Motor neuron (in vitro differentiated cells): Measurements from ENCODE around the gene FAM83E. TPM values are rescaled to one million over a fixed set of nuclear protein-coding genes. Genes with fewer than 3 reads are reported as not detected.

Source experiments
- ATAC-seq, 8 experiments: fragments of 200-7000 bp; cut with Tn5 transposase; replicated peaks in 6 of 8; 2 replicates each; pipeline ENCODE4 v1.8.0; 2021; ENCODE audit warnings: mild to moderate bottlenecking in 8 of 8, moderate library complexity in 8 of 8
- H3K27ac ChIP-seq, 2 donors: fragments of 250-450 bp; sonication (Bioruptor Pico); 2 replicates each; pipeline ENCODE4 v1.9.0; 2021; ENCODE audit warnings: antibody characterized with exemption in 2 of 2, mild to moderate bottlenecking in 2 of 2, moderate library complexity in 1 of 2
- H3K4me1 ChIP-seq, 2 donors: fragments of 250-450 bp; sonication (Bioruptor Pico); replicated peaks in 1 of 2; 2 replicates each; pipeline ENCODE4 v1.6.1; 2021; ENCODE audit warnings: antibody characterized with exemption in 2 of 2, mild to moderate bottlenecking in 2 of 2, moderate library complexity in 1 of 2
- H3K4me3 ChIP-seq, 5 donors: fragments of 250-450 bp; sonication (Bioruptor Pico); 2 replicates each; pipeline ENCODE4 v1.9.0; 2021; ENCODE audit warnings: antibody characterized with exemption in 5 of 5, mild to moderate bottlenecking in 5 of 5, moderate library complexity in 4 of 5
- WGBS, 10 experiments: fragments of 450-650 bp; shearing (Covaris generic); methylation state at CpG; one replicate each; pipeline ENCODE4 v1.0.0; 2022; 5-methylcytosine and 5-hydroxymethylcytosine counted together
- in situ Hi-C, 9 experiments: fragments of 400-800 bp; cut with MboI; loops; one replicate each; pipeline ENCODE4 v1.15.0; 2021; ENCODE audit warnings: low sequenced_read_pairs in 9 of 9, low pct_unique_long_range_greater_than_20kb in 2 of 9; ENCODE audit not compliant: unreplicated experiment in 9 of 9
- total RNA-seq, 8 experiments: library from RNA; unstranded; fragments of 300-600 nt; gene quantifications; 2 replicates each; pipeline versions ENCODE4 v1.2.3 to v1.2.4, GENCODE V29; 2022

Gene FAM83E
- total RNA-seq, 8 experiments from 2014 or later, result 0.54 to 2.5 (median 1.1) TPM

GRCh38 chr19:48638831-48639381 lies 24.0 kb upstream of the FAM83E start:
- Histone ChIP-seq H3K4me3 (no peak overlapping the region), H3K4me1 (peaks cover 15% of the 10 kb centered on the region in 2 donors), H3K27ac (peak overlapping the region; percentile 74 to 93)
- ATAC-seq, result no peak
- in situ Hi-C loops, result loop anchor here in 1 of 9 experiments (25.0 kb wide), 1 partner anchor 323 kb away; the partner anchor contains the start of genes BAX and FTL
- WGBS, 10 experiments, result 60 to 100% (median 85%) methylated on average over 1 to 10 of the region's 16 CpGs; no CpG with 5 or more reads in 6 of the 10 experiments

- WGBS, 10 experiments, result 0 to 52% (median 0%) methylated on average over 1 to 10 of the region's 29 CpGs; no CpG with 5 or more reads in 5 of the 10 experiments
- peak; percentile 23 to 44 (median 32) for ATAC-seq
- Histone ChIP-seq H3K4me3 (peak overlapping the region; percentile 37 to 68 (median 59)), H3K4me1 (peaks cover 21 to 22% of the 10 kb centered on the region in 2 donors), H3K27ac (peak overlapping the region; percentile 93 to 95)
- in situ Hi-C loops, result loop anchor here in 1 of 9 experiments (25.0 kb wide), 1 partner anchor 324 kb away; the partner anchor contains the start of genes BAX and FTL
Measured at GRCh38 chr19:48637948-48638830, 23.3 kb upstream of the FAM83E start.

GRCh38 chr19:48637449-48637947 lies 22.6 kb upstream of the FAM83E start:
- ATAC-seq, result peak; percentile 73 to 83 (median 79)
- in situ Hi-C loops, result loop anchor here in 1 of 9 experiments (25.0 kb wide), 1 partner anchor 325 kb away; the partner anchor contains the start of genes BAX and FTL
- peak overlapping the region; percentile 93 to 95 for H3K27ac ChIP-seq
- H3K4me1 ChIP-seq, result peaks cover 21 to 23% of the 10 kb centered on the region in 2 donors
- peak overlapping the region; percentile 45 to 68 (median 59) for H3K4me3 ChIP-seq
- 0% methylated on average over 2 to 8 of the region's 38 CpGs; no CpG with 5 or more reads in 8 of the 10 experiments for WGBS, 10 experiments

GRCh38 chr19:48636859-48637448 lies 22.1 kb upstream of the FAM83E start, which contains the start of gene DBP:
TSS of gene DBP (minus strand) at chr19:48637379. CDS start at chr19:48636994, 385 bp downstream.
- 0% methylated on average over 1 to 9 of the region's 40 CpGs; no CpG with 5 or more reads in 6 of the 10 experiments for WGBS, 10 experiments
- peak within 1 kb of the TSS; percentile 93 to 95 for H3K27ac ChIP-seq
- peak within 1 kb of the TSS; percentile 45 to 68 (median 59) for H3K4me3 ChIP-seq
- peak; percentile 3 to 12 (median 5) for ATAC-seq
- in situ Hi-C loops, result loop anchor here in 1 of 9 experiments (25.0 kb wide), 1 partner anchor 325 kb away; the partner anchor contains the start of genes BAX and FTL
- peaks cover 27 to 28% of the 10 kb centered on the region in 2 donors for H3K4me1 ChIP-seq

GRCh38 chr19:48635966-48636858 lies 21.3 kb upstream of the FAM83E start:
- peak overlapping the region; percentile 45 to 68 (median 59) for H3K4me3 ChIP-seq
- H3K4me1 ChIP-seq, result peaks cover 34 to 35% of the 10 kb centered on the region in 2 donors
- H3K27ac ChIP-seq, result peak overlapping the region; percentile 52 to 64
- ATAC-seq, result peak in 1 of 8 experiments; percentile 2
- in situ Hi-C loops, result loop anchor here in 1 of 9 experiments (25.0 kb wide), 1 partner anchor 326 kb away; the partner anchor contains the start of genes BAX and FTL
- WGBS, 10 experiments, result 0 to 23% (median 5%) methylated on average over 1 to 11 of the region's 35 CpGs; no CpG with 5 or more reads in 1 of the 10 experiments

- WGBS, 10 experiments, result 17 to 18% methylated on average over 3 of the region's 67 CpGs; no CpG with 5 or more reads in 8 of the 10 experiments
Measured at GRCh38 chr19:48635263-48635965, 20.5 kb upstream of the FAM83E start.

GRCh38 chr19:48634424-48635262 lies 19.8 kb upstream of the FAM83E start:
- 0 to 40% (median 3%) methylated on average over 1 to 8 of the region's 37 CpGs; no CpG with 5 or more reads in 4 of the 10 experiments for WGBS, 10 experiments
- peak overlapping the region; percentile 54 to 81 for H3K27ac ChIP-seq

More at GRCh38 chr19:48635263-48635965, 20.5 kb upstream of the FAM83E start:
- H3K4me1 ChIP-seq, result peaks cover 42 to 43% of the 10 kb centered on the region in 2 donors
- in situ Hi-C loops, result loop anchor here in 1 of 9 experiments (25.0 kb wide), 1 partner anchor 327 kb away; the partner anchor contains the start of genes BAX and FTL
- ATAC-seq, result peak in 6 of 8 experiments; percentile 3 to 24 (median 18)
- peak overlapping the region; percentile 45 to 68 (median 59) for H3K4me3 ChIP-seq
- peak overlapping the region; percentile 64 to 81 for H3K27ac ChIP-seq

GRCh38 chr19:48634036-48634342 lies 19.1 kb upstream of the FAM83E start:
- H3K4me3 ChIP-seq, result peak overlapping the region in 4 of 5 donors; percentile 6 to 60 (median 37)
- peaks cover 51 to 56% of the 10 kb centered on the region in 2 donors for H3K4me1 ChIP-seq
- H3K27ac ChIP-seq, result peak overlapping the region; percentile 10 to 71
- WGBS, 10 experiments, result 0 to 100% (median 39%) methylated on average over 1 to 7 of the region's 7 CpGs; no CpG with 5 or more reads in 2 of the 10 experiments
- in situ Hi-C loops, result loop anchor here in 1 of 9 experiments (25.0 kb wide), 1 partner anchor 328 kb away; the partner anchor contains the start of genes BAX and FTL
- no peak for ATAC-seq

More at GRCh38 chr19:48634424-48635262, 19.8 kb upstream of the FAM83E start:
- Histone ChIP-seq H3K4me3 (peak overlapping the region; percentile 45 to 68 (median 59)), H3K4me1 (peaks cover 48 to 50% of the 10 kb centered on the region in 2 donors)
- in situ Hi-C loops, result loop anchor here in 1 of 9 experiments (25.0 kb wide), 1 partner anchor 328 kb away; the partner anchor contains the start of genes BAX and FTL
- peak; percentile 5 to 33 (median 13) for ATAC-seq

- Histone ChIP-seq H3K4me3 (peak overlapping the region in 1 of 5 donors; percentile 60), H3K4me1 (peaks cover 46 to 51% of the 10 kb centered on the region in 2 donors), H3K27ac (peak overlapping the region in 1 of 2 donors; percentile 71)
- no peak for ATAC-seq
- WGBS, 10 experiments, result 64 to 100% (median 86%) methylated on average over 3 to 14 of the region's 22 CpGs; no CpG with 5 or more reads in 2 of the 10 experiments
- in situ Hi-C loops, result loop anchor here in 1 of 9 experiments (25.0 kb wide), 1 partner anchor 329 kb away; the partner anchor contains the start of genes BAX and FTL
Measured at GRCh38 chr19:48633148-48634035, 18.5 kb upstream of the FAM83E start.
